CD4-positive, alpha-beta T cell (primary cell): ENCODE results near the gene DMPK. TPM values are rescaled to one million over a fixed set of nuclear protein-coding genes. Genes with fewer than 3 reads are reported as not detected.
A peak's percentile ranks its signal among the peaks of the same experiment; 100 is the strongest.

Source experiments
- ATAC-seq: fragments of 200-7000 bp; cut with Tn5 transposase; one replicate; pipeline ENCODE4 v1.10.0; 2022; ENCODE audit warnings: mild to moderate bottlenecking; ENCODE audit not compliant: poor library complexity
- CTCF ChIA-PET: fragments of 350-600 bp; sonication (Branson Sonifier 250); formaldehyde crosslinking; loops from one replicate; lab custom pipeline; 2021; ENCODE audit warnings: antibody characterized with exemption, inconsistent platforms; lab: Charles Lee
- POLR2A ChIA-PET: fragments of 350-600 bp; sonication (Branson Sonifier 250); formaldehyde crosslinking; loops from one replicate; lab custom pipeline; 2021; ENCODE audit warnings: antibody characterized with exemption, inconsistent platforms; lab: Charles Lee
- DNase-seq, 14 experiments: peaks; one replicate each; pipeline ENCODE4 v3.0.0-alpha.2; 2013 to 2020; ENCODE audit warnings: mixed read lengths in 2 of 14
- H3K27ac ChIP-seq, 2 donors: one replicate each; pipeline versions ENCODE4 v1.5.1 to v1.7.0; 2013; ENCODE audit warnings: low read length in 2 of 2, low read depth in 1 of 2, mild to moderate bottlenecking in 1 of 2
- H3K27me3 ChIP-seq, 2 experiments: 1 replicate in 1 of 2; 2 replicates in 1 of 2; pipeline versions ENCODE4 v1.6.1 to v1.7.0; 2013; ENCODE audit warnings: low read length in 2 of 2, control low read depth in 1 of 2, mild to moderate bottlenecking in 1 of 2, moderate library complexity in 1 of 2; ENCODE audit not compliant: insufficient read depth in 2 of 2, control insufficient read depth in 1 of 2
- H3K36me3 ChIP-seq: one replicate; pipeline ENCODE4 v1.6.1; 2013; ENCODE audit warnings: low read length, control low read depth; ENCODE audit not compliant: insufficient read depth
- H3K4me1 ChIP-seq: one replicate; pipeline ENCODE4 v1.6.1; 2013; ENCODE audit warnings: low read length, control low read depth; ENCODE audit not compliant: insufficient read depth
- H3K4me3 ChIP-seq: one replicate; pipeline ENCODE4 v1.5.1; 2013; ENCODE audit warnings: mild to moderate bottlenecking, low read length, moderate library complexity
- H3K9me3 ChIP-seq, 2 experiments: 1 replicate in 1 of 2; 2 replicates in 1 of 2; pipeline versions ENCODE4 v1.6.1 to v1.7.0; 2013; ENCODE audit warnings: low read length in 2 of 2, mild to moderate bottlenecking in 2 of 2, control low read depth in 1 of 2, moderate library complexity in 1 of 2; ENCODE audit not compliant: control insufficient read depth in 1 of 2, insufficient read depth in 1 of 2
- H3K27ac Mint-ChIP-seq: one replicate; pipeline ENCODE4 v1.8.0; 2020; ENCODE audit warnings: mixed read lengths
- H3K27me3 Mint-ChIP-seq: one replicate; pipeline ENCODE4 v1.8.0; 2021; ENCODE audit warnings: mixed read lengths
- H3K36me3 Mint-ChIP-seq: one replicate; pipeline ENCODE4 v1.8.0; 2021; ENCODE audit warnings: low read depth, mixed read lengths
- H3K4me1 Mint-ChIP-seq: one replicate; pipeline ENCODE4 v1.8.0; 2021; ENCODE audit warnings: low read depth, mixed read lengths
- H3K4me3 Mint-ChIP-seq: one replicate; pipeline ENCODE4 v1.8.0; 2020; ENCODE audit warnings: mild to moderate bottlenecking, mixed read lengths
- H3K9me3 Mint-ChIP-seq: one replicate; pipeline ENCODE4 v1.8.0; 2020; ENCODE audit warnings: mixed read lengths
- intact Hi-C, 2 experiments: fragments of 100-400 bp; cut with DNase I in 1 of 2; cut with micrococcal nuclease in 1 of 2; formaldehyde crosslinking; loops; one replicate each; pipeline versions ENCODE4 v1.15.1 to v1.9.0; 2023 to 2025; cut with DNase I, micrococcal nuclease
- total RNA-seq, 174 experiments: library from RNA in 2 of 174; stranded (reverse) in 2 of 174; gene quantifications; one replicate each; pipeline ENCODE4 v1.2.3 and lab custom pipeline; 2021 to 2026
- TF ChIP-seq, protein P1 (sequence below): fragments of 200-600 bp; IDR thresholded peaks from one replicate; pipeline ENCODE4 v1.8.0; 2022; ENCODE audit warnings: antibody characterized with exemption, mild to moderate bottlenecking

DMPK gene
- total RNA-seq, 2 experiments from 2014 or later, result 24.0 to 24.9 TPM

DNA sequence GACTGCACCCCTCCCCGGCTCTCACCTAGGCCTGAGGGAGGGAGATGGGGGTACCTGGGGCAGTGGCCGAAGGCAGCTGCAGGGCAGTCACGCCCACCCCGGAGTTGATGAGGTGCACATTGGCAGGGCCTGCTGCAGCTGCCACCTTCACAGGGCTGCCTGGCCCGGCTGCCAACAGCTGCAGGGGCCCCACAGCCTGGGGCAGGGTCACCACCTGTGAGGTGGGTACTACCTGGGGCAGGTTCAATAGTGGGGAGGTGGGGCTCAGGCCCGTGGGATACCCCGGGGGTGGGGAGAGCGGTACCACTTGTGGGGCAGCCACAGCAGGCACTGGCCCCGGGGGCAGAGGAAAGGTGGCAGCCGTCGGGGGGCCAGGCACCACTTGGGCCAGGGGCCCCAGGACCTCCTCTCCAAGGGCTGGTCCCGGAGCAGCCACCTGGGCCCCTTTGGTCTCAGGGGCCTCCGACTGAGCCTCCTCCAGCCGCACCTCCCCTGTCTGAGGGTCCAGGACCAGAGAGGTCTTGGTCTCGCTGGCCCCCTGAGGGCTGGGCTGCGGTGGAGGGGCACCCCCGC is 15.9 kb downstream of the DMPK start:
- DNase-seq, result no peak
- intact Hi-C loops, result no loop called here
- CTCF ChIA-PET, result no interaction called here
- Mint-ChIP-seq H3K4me1 (peaks cover 20% of the 10 kb centered on the region), H3K4me3 (no peak overlapping the region), H3K9me3 (no peaks in the 10 kb centered on the region), H3K27ac (no peak overlapping the region), H3K27me3 (peaks cover 14% of the 10 kb centered on the region), H3K36me3 (peaks cover 3% of the 10 kb centered on the region)
- ATAC-seq, result no peak
- H3K27ac ChIP-seq, result no peak overlapping the region
- POLR2A ChIA-PET, result no interaction called here
- peaks cover 0 to 15% of the 10 kb centered on the region in 2 experiments for H3K9me3 ChIP-seq
- TF ChIP-seq, protein P1, sequence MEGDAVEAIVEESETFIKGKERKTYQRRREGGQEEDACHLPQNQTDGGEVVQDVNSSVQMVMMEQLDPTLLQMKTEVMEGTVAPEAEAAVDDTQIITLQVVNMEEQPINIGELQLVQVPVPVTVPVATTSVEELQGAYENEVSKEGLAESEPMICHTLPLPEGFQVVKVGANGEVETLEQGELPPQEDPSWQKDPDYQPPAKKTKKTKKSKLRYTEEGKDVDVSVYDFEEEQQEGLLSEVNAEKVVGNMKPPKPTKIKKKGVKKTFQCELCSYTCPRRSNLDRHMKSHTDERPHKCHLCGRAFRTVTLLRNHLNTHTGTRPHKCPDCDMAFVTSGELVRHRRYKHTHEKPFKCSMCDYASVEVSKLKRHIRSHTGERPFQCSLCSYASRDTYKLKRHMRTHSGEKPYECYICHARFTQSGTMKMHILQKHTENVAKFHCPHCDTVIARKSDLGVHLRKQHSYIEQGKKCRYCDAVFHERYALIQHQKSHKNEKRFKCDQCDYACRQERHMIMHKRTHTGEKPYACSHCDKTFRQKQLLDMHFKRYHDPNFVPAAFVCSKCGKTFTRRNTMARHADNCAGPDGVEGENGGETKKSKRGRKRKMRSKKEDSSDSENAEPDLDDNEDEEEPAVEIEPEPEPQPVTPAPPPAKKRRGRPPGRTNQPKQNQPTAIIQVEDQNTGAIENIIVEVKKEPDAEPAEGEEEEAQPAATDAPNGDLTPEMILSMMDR, result no peak
- H3K4me3 ChIP-seq, result no peak overlapping the region
- peaks cover 35% of the 10 kb centered on the region for H3K4me1 ChIP-seq
- peaks cover 17 to 28% of the 10 kb centered on the region in 2 experiments for H3K27me3 ChIP-seq
- H3K36me3 ChIP-seq, result no peaks in the 10 kb centered on the region

DNA sequence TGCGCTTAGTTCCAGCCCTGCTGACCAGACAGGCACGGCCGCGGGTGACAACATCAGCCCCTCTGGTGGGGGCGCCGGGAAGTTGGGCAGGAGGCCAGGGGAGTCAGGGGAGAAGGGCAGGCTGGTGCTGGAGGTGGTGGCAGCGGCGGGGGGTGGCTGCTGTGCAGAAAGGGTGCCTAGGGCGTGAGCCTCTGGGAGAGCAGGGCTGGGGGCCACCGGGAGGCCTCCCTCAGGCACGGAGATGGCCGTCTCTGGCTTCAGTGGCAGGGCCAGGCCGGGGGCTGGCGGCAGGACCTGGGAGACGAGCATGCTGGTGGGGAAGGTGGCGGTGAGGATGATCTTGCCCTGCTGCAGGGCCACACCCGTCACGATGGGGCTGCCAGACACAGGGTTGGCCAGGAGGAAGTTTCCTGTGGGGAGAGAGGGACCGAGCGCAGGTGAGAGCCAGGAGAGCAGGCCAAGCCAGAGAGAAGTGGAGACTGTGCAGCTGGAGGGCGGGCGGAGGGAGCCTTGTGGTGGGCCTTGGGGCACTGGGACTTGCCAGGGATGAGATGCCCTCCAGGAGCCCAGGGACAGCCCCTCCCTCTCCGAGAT is 16.5 kb downstream of the DMPK start:
- Mint-ChIP-seq H3K27me3 (peaks cover 14% of the 10 kb centered on the region), H3K36me3 (peaks cover 3% of the 10 kb centered on the region), H3K9me3 (no peaks in the 10 kb centered on the region), H3K27ac (no peak overlapping the region), H3K4me1 (peaks cover 20% of the 10 kb centered on the region), H3K4me3 (no peak overlapping the region)
- ChIA-PET CTCF (no interaction called here), POLR2A (no interaction called here)
- Histone ChIP-seq H3K36me3 (no peaks in the 10 kb centered on the region), H3K4me3 (no peak overlapping the region), H3K9me3 (peaks cover 0 to 15% of the 10 kb centered on the region in 2 experiments), H3K27ac (no peak overlapping the region), H3K27me3 (peaks cover 17 to 28% of the 10 kb centered on the region in 2 experiments), H3K4me1 (peaks cover 31% of the 10 kb centered on the region)
- DNase-seq, result no peak
- no peak for ATAC-seq
- TF ChIP-seq, protein P1, result no peak
- intact Hi-C loops, result no loop called here

- peaks cover 3% of the 10 kb centered on the region for H3K36me3 Mint-ChIP-seq
- H3K27ac Mint-ChIP-seq, result no peak overlapping the region
- H3K27me3 Mint-ChIP-seq, result peaks cover 14% of the 10 kb centered on the region
- intact Hi-C loops, result no loop called here
- peaks cover 0 to 15% of the 10 kb centered on the region in 2 experiments for H3K9me3 ChIP-seq
- H3K4me1 ChIP-seq, result peaks cover 24% of the 10 kb centered on the region
- H3K27me3 ChIP-seq, result peaks cover 17 to 28% of the 10 kb centered on the region in 2 experiments
- TF ChIP-seq, protein P1, result no peak
- no peak overlapping the region for H3K27ac ChIP-seq
- ChIA-PET POLR2A (no interaction called here), CTCF (no interaction called here)
- peak overlapping the region; percentile 27 for H3K4me3 Mint-ChIP-seq
- H3K9me3 Mint-ChIP-seq, result no peaks in the 10 kb centered on the region
- H3K4me1 Mint-ChIP-seq, result peaks cover 14% of the 10 kb centered on the region
- no peak for DNase-seq
- no peak overlapping the region for H3K4me3 ChIP-seq
- ATAC-seq, result no peak
- no peaks in the 10 kb centered on the region for H3K36me3 ChIP-seq
Measured at GRCh38 chr19:45764945-45765701, 17.2 kb downstream of the DMPK start.
